Measurements from ENCODE around the gene CLIP4. TPM values are rescaled to one million over a fixed set of nuclear protein-coding genes. Genes with fewer than 3 reads are reported as not detected.

Gene CLIP4
- total RNA-seq, 3 donors from 2014 or later (not counting 1 experiment from before 2014, with no cell fraction given) = 56.8 to 88.0 (median 72.6) TPM

DNA sequence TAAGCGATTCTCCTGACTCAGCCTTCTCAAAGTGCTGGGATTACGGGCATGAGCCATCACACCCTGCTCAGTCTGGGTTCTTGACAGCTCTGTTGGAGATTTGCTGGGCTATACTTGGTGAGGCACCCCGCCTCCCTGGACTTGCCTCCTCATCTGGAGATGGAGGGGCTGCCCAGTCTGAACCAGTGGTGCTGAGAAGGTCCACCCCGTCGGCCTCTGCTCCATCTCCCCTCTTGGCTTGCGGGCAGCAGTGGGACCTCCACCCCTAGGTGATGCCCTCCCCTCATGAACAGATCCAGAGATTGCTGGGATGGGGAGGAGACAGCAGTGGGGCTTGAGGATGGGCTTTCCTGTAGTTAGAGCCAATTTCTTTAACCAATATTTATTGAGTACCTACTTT, 120.9 kb downstream of the CLIP4 start:
- Histone ChIP-seq H3K36me3 (ENCODE audit: control insufficient read depth, insufficient read depth, low read length) (no peaks in the 10 kb centered on the region), H3K27me3 (ENCODE audit: control insufficient read depth, insufficient read depth, low read length) (no peaks in the 10 kb centered on the region), H3K9me3 (ENCODE audit: control insufficient read depth, insufficient read depth, low read length) (no peaks in the 10 kb centered on the region), H3K4me3 (ENCODE audit: low read length) (no peak overlapping the region), H3K27ac (ENCODE audit: low read length) (no peak overlapping the region), H3K4me1 (ENCODE audit: control insufficient read depth, insufficient read depth, low read length) (no peaks in the 10 kb centered on the region)
- intact Hi-C loops (cut with micrococcal nuclease) = no loop called here
- DNase-seq = no peak
- H3K36me3 Mint-ChIP-seq = no peaks in the 10 kb centered on the region
- TF ChIP-seq, protein P1, sequence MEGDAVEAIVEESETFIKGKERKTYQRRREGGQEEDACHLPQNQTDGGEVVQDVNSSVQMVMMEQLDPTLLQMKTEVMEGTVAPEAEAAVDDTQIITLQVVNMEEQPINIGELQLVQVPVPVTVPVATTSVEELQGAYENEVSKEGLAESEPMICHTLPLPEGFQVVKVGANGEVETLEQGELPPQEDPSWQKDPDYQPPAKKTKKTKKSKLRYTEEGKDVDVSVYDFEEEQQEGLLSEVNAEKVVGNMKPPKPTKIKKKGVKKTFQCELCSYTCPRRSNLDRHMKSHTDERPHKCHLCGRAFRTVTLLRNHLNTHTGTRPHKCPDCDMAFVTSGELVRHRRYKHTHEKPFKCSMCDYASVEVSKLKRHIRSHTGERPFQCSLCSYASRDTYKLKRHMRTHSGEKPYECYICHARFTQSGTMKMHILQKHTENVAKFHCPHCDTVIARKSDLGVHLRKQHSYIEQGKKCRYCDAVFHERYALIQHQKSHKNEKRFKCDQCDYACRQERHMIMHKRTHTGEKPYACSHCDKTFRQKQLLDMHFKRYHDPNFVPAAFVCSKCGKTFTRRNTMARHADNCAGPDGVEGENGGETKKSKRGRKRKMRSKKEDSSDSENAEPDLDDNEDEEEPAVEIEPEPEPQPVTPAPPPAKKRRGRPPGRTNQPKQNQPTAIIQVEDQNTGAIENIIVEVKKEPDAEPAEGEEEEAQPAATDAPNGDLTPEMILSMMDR (IDR thresholded peaks at IDR 0.05) = no peak
- no peaks in the 10 kb centered on the region for H3K9me3 Mint-ChIP-seq
- no peaks in the 10 kb centered on the region for H3K4me1 Mint-ChIP-seq
- 97% methylated on average over 6 of the region's 6 CpGs for WGBS (ENCODE audit: insufficient coverage)
- peaks cover 0 to 21% of the 10 kb centered on the region in 2 donors for H3K27me3 Mint-ChIP-seq (ENCODE audit: low read depth in 2 of 2)
- no peak for ATAC-seq
- no peak overlapping the region for H3K4me3 Mint-ChIP-seq
- no peak overlapping the region for H3K27ac Mint-ChIP-seq

DNA sequence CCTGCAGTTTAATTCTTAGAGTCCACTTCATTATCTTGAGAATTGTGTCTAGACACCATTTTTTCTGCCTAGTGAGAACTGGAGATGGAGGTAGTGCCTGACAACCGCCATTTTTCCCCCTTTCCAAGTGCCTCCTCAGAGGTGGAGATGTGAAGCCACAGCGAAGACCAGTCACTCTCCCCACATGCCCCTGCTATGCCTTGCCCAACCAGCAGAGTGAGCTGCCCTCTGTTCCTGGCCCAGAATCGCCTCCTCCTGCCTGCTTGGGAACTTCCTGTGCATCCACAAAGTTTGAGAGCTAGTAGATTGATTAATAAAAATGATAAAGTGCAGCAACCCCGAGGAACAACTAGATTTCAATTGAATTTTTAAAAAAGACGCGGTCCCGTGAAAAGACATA, 123.3 kb downstream of the CLIP4 start:
- Mint-ChIP-seq H3K27ac (no peak overlapping the region), H3K9me3 (no peaks in the 10 kb centered on the region), H3K27me3 (ENCODE audit: low read depth in 2 of 2) (peaks cover 0 to 21% of the 10 kb centered on the region in 2 donors), H3K4me3 (no peak overlapping the region), H3K4me1 (no peaks in the 10 kb centered on the region), H3K36me3 (no peaks in the 10 kb centered on the region)
- H3K27ac ChIP-seq (ENCODE audit: low read length) = no peak overlapping the region
- 74% methylated on average over 7 of the region's 7 CpGs for WGBS (ENCODE audit: insufficient coverage)
- ATAC-seq (no peak), DNase-seq (no peak)
- TF ChIP-seq, protein P1 (IDR thresholded peaks at IDR 0.05) = no peak
- H3K36me3 ChIP-seq (ENCODE audit: control insufficient read depth, insufficient read depth, low read length) = no peaks in the 10 kb centered on the region
- no peak overlapping the region for H3K4me3 ChIP-seq (ENCODE audit: low read length)
- no peaks in the 10 kb centered on the region for H3K27me3 ChIP-seq (ENCODE audit: control insufficient read depth, insufficient read depth, low read length)
- intact Hi-C loops (cut with micrococcal nuclease) = no loop called here
- H3K4me1 ChIP-seq (ENCODE audit: control insufficient read depth, insufficient read depth, low read length) = no peaks in the 10 kb centered on the region
- H3K9me3 ChIP-seq (ENCODE audit: control insufficient read depth, insufficient read depth, low read length) = no peaks in the 10 kb centered on the region

Other genes starting within 250 kb of the CLIP4 start
- 10 to 100 TPM; 13.6 to 19.2 (median 18.0) TPM for gene TRMT61B, start 245.1 kb upstream of the CLIP4 start, total RNA-seq
- gene WDR43, start 220.7 kb upstream of the CLIP4 start, total RNA-seq = 10 to 100 TPM; 45.1 to 53.2 (median 49.1) TPM
- gene TOGARAM2, start 134.1 kb upstream of the CLIP4 start, total RNA-seq = 10 to 100 TPM; 25.9 to 53.2 (median 30.8) TPM
- gene PCARE, start 40.9 kb upstream of the CLIP4 start, total RNA-seq = not detected